Activated naive CD8-positive, alpha-beta T cell treated with anti-CD3 and anti-CD28 coated beads, Interleukin-2, amount 10 ng/mL, durations not matched to agents 7 days and 5 days (primary cell): ENCODE results near the gene ATP5PB. TPM values are rescaled to one million over a fixed set of nuclear protein-coding genes. Genes with fewer than 3 reads are reported as not detected.

Experiments
- ATAC-seq: fragments of 150-1000 bp; cut with Tn5 transposase; one replicate; pipeline ENCODE4 v1.10.0; 2021; ENCODE audit warnings: low read depth, moderate library complexity
- POLR2A ChIA-PET: fragments of 350-600 bp; sonication (Branson Sonifier 250); formaldehyde crosslinking; loops from one replicate; lab custom pipeline; 2021; ENCODE audit warnings: antibody characterized with exemption; lab: Charles Lee
- DNase-seq: peaks from one replicate; pipeline ENCODE4 v3.0.0; 2021
- H3K27ac Mint-ChIP-seq: one replicate; pipeline ENCODE4 v1.8.0; 2022; ENCODE audit warnings: mild to moderate bottlenecking, mixed read lengths
- H3K27me3 Mint-ChIP-seq: one replicate; pipeline ENCODE4 v1.8.0; 2022; ENCODE audit warnings: mild to moderate bottlenecking, moderate library complexity, mixed read lengths
- H3K36me3 Mint-ChIP-seq: one replicate; pipeline ENCODE4 v1.8.0; 2021; ENCODE audit warnings: mild to moderate bottlenecking, mixed read lengths
- H3K4me1 Mint-ChIP-seq: one replicate; pipeline ENCODE4 v1.8.0; 2021; ENCODE audit warnings: mixed read lengths
- H3K4me3 Mint-ChIP-seq: one replicate; pipeline ENCODE4 v1.8.0; 2022; ENCODE audit warnings: mild to moderate bottlenecking, moderate library complexity, mixed read lengths
- H3K9me3 Mint-ChIP-seq: one replicate; pipeline ENCODE4 v1.8.0; 2021; ENCODE audit warnings: mixed read lengths
- total RNA-seq, 2 experiments: library from RNA; stranded (reverse); gene quantifications; one replicate each; pipeline ENCODE4 v1.2.3, GENCODE V29; 2021

Gene ATP5PB
- total RNA-seq, 2 experiments from 2014 or later: 259 to 260 TPM

GRCh38 chr1:111484391-111485026 is 35.2 kb downstream of the ATP5PB start:
- DNase-seq (no peak), ATAC-seq (no peak)
- Mint-ChIP-seq H3K9me3 (no peaks in the 10 kb centered on the region), H3K4me3 (no peak overlapping the region), H3K36me3 (no peaks in the 10 kb centered on the region), H3K27me3 (peaks cover 3% of the 10 kb centered on the region), H3K4me1 (peaks cover 16% of the 10 kb centered on the region), H3K27ac (no peak overlapping the region)
- POLR2A ChIA-PET: no interaction called here

DNA sequence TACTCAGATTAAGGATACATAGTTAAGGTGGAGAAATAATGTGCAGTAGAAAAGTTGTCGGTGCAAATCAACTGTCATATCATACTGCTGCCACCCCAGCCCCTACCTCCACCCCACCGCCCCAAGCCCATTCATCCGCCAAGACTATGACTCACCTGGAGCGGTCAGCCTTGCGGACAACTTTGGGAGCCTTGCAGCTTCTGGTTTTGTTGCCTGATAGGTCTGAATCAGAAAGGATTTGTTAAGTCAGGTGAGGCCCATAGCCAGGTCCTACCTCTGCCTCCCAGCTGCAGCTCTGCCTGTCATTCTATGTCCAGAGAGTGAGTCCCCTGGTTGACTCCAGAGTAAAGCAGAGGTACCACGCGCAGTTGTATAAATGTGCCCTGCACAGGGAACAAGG is 37.2 kb downstream of the ATP5PB start:
- H3K9me3 Mint-ChIP-seq: peaks cover under 1% of the 10 kb centered on the region
- DNase-seq (no peak), ATAC-seq (no peak)
- peaks cover 9% of the 10 kb centered on the region for H3K4me1 Mint-ChIP-seq
- no peak overlapping the region for H3K27ac Mint-ChIP-seq
- POLR2A ChIA-PET: no interaction called here
- H3K36me3 Mint-ChIP-seq: no peaks in the 10 kb centered on the region
- no peak overlapping the region for H3K4me3 Mint-ChIP-seq
- peaks cover 2% of the 10 kb centered on the region for H3K27me3 Mint-ChIP-seq

DNA sequence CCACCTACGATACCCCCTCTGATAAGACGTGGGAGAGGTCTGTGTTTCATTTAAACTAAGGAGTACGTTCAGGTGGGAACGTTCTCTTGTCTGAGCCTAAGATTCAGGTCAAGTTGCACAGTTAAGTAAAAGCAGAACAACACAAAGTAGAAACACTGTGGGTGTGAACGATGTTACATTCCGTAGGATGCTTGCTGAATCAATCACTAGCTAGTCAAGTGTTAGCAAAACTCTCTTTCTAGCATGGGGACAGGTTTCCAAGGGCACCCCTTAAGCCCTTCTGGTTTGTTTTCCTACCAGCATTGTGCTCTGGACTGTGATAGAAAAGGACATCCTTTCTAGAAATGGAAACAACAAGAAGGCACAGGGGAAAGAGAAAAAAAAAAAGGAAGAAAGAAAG is 37.9 kb downstream of the ATP5PB start:
- ATAC-seq (no peak), DNase-seq (no peak)
- no peak overlapping the region for H3K27ac Mint-ChIP-seq
- H3K4me1 Mint-ChIP-seq: peaks cover 6% of the 10 kb centered on the region
- H3K9me3 Mint-ChIP-seq: peaks cover 2% of the 10 kb centered on the region
- no peak overlapping the region for H3K4me3 Mint-ChIP-seq
- H3K27me3 Mint-ChIP-seq: peaks cover 2% of the 10 kb centered on the region
- POLR2A ChIA-PET: no interaction called here
- H3K36me3 Mint-ChIP-seq: no peaks in the 10 kb centered on the region

DNA sequence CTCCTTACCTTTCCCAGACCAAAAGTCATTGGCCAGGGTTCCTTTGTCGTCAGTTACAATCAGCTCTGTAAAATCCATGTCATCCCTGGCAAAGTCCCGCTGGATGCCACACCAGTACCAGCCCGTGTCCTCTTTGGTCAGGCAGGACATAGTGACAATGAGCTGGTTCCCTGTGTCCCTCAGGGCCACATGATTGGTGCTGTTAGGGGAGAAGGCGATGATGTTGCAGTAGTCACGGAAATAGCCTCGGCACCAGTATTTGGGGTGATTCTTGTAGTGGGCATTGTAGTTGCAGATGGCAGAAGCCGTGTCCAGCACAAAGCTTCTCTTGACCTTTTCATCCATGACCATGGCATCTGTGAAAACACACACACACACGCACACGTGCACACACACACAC is 39.4 kb downstream of the ATP5PB start:
- Mint-ChIP-seq H3K4me3 (no peak overlapping the region), H3K27ac (no peak overlapping the region), H3K9me3 (peaks cover 4% of the 10 kb centered on the region), H3K4me1 (peaks cover 1% of the 10 kb centered on the region), H3K36me3 (no peaks in the 10 kb centered on the region), H3K27me3 (peaks cover 2% of the 10 kb centered on the region)
- POLR2A ChIA-PET: no interaction called here
- no peak for DNase-seq
- ATAC-seq: no peak

DNA sequence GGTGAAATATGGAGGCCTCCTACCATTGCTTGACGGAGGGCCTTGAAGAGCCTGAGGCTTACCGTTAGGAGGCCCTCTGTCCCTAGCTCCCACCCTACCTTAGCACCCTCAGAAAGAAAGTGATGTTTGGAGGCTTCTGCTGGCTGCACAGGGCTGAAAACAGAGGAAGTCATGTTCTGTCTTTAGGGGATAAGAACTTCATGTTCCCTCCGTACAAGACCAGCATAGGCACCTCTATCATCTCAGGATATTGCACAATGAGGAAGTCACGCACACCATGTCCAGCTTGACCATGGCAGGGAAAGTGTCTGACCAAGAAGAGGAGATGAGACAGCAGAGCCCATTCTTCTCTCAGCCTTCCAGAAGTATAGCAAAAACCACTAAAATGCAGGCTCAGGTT is 40.3 kb downstream of the ATP5PB start:
- no peak for ATAC-seq
- POLR2A ChIA-PET: interaction anchor here (1.1 kb wide), 1 partner anchor 18 kb away, joined by 4 read pairs; no protein-coding TSS in a partner anchor
- H3K36me3 Mint-ChIP-seq: peaks cover 9% of the 10 kb centered on the region
- no peak for DNase-seq
- H3K27me3 Mint-ChIP-seq: peaks cover 2% of the 10 kb centered on the region
- peaks cover 1% of the 10 kb centered on the region for H3K4me1 Mint-ChIP-seq
- peaks cover 8% of the 10 kb centered on the region for H3K9me3 Mint-ChIP-seq
- no peak overlapping the region for H3K4me3 Mint-ChIP-seq
- no peak overlapping the region for H3K27ac Mint-ChIP-seq

- POLR2A ChIA-PET: interaction anchor here (1.1 kb wide), 2 partner anchors 13 to 18 kb away, joined by 3 to 4 read pairs; partner anchors contain the start of genes ADORA3 and TMIGD3
- Mint-ChIP-seq H3K4me1 (no peaks in the 10 kb centered on the region), H3K36me3 (peaks cover 15% of the 10 kb centered on the region), H3K27me3 (peaks cover 2% of the 10 kb centered on the region), H3K9me3 (peaks cover 14% of the 10 kb centered on the region), H3K27ac (no peak overlapping the region), H3K4me3 (no peak overlapping the region)
- no peak for ATAC-seq
- DNase-seq: no peak
Measured at GRCh38 chr1:111490220-111490619, 41.0 kb downstream of the ATP5PB start.

DNA sequence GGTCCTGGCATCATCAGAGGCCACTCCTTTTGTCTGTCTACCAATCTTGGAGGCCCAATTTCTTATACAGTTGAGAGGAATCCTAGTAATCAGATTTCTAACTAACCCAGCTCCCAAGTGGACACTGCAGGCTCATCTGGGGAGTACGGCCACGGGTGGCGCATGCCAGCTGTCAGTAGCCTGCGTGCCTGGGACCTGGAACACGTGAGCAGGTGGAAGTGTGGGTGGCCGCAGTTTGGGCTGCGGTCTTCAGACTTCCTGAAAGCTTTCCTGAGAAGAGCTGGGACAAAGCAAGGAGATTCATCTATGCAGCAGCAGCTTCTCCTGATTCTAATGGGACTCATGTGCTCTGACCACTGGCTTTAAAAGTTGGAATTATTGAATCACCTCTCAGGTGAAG is 41.8 kb downstream of the ATP5PB start:
- Mint-ChIP-seq H3K4me3 (no peak overlapping the region), H3K9me3 (peaks cover 18% of the 10 kb centered on the region), H3K4me1 (no peaks in the 10 kb centered on the region), H3K27ac (no peak overlapping the region), H3K27me3 (peaks cover 2% of the 10 kb centered on the region), H3K36me3 (peaks cover 19% of the 10 kb centered on the region)
- POLR2A ChIA-PET: interaction anchor here (1.1 kb wide), 1 partner anchor 12 kb away, joined by 3 read pairs; the partner anchor contains the start of genes ADORA3 and TMIGD3
- DNase-seq (no peak), ATAC-seq (no peak)

GRCh38 chr1:111496398-111496797 is 47.1 kb downstream of the ATP5PB start:
- H3K4me3 Mint-ChIP-seq: no peak overlapping the region
- peaks cover 35% of the 10 kb centered on the region for H3K36me3 Mint-ChIP-seq
- H3K27ac Mint-ChIP-seq: no peak overlapping the region
- H3K4me1 Mint-ChIP-seq: peaks cover 21% of the 10 kb centered on the region
- ATAC-seq (no peak), DNase-seq (no peak)
- peaks cover 2% of the 10 kb centered on the region for H3K27me3 Mint-ChIP-seq
- POLR2A ChIA-PET: no interaction called here
- H3K9me3 Mint-ChIP-seq: peaks cover 40% of the 10 kb centered on the region

DNA sequence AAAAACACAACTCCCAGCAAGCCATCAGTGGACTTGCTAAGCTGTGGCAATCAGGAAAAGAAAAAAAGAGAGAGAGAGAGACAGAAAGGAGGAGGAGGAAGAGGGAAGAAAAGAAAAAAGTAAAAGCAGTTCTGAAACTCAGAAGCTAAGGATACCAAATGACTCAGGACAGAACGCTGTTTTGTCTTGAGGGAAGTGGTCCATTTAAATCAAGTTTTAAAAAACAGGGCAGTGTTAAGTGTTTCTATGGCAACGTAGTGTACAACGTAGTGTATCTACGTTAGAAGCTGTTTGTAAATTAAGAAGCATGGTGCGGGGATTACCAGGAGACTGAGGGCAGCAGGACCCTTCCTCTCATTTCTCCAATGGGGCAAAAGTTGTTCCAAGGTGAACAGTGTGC is 48.3 kb downstream of the ATP5PB start:
- Mint-ChIP-seq H3K36me3 (peaks cover 35% of the 10 kb centered on the region), H3K4me3 (no peak overlapping the region), H3K27ac (no peak overlapping the region), H3K9me3 (peaks cover 38% of the 10 kb centered on the region), H3K27me3 (peaks cover 2% of the 10 kb centered on the region), H3K4me1 (peaks cover 21% of the 10 kb centered on the region)
- POLR2A ChIA-PET: interaction anchor here (2.7 kb wide), 1 partner anchor 10 kb away, joined by 12 read pairs; no protein-coding TSS in a partner anchor
- ATAC-seq: no peak
- no peak for DNase-seq

GRCh38 chr1:111499026-111499785 is 49.9 kb downstream of the ATP5PB start:
- Mint-ChIP-seq H3K9me3 (peaks cover 35% of the 10 kb centered on the region), H3K27me3 (peaks cover under 1% of the 10 kb centered on the region), H3K36me3 (peaks cover 31% of the 10 kb centered on the region), H3K27ac (no peak overlapping the region), H3K4me3 (no peak overlapping the region), H3K4me1 (peaks cover 29% of the 10 kb centered on the region)
- ATAC-seq: no peak
- POLR2A ChIA-PET: interaction anchor here (2.7 kb wide), 1 partner anchor 9 kb away, joined by 12 read pairs; no protein-coding TSS in a partner anchor
- DNase-seq: no peak

GRCh38 chr1:111501645-111502044 is 52.4 kb downstream of the ATP5PB start:
- H3K4me3 Mint-ChIP-seq: no peak overlapping the region
- POLR2A ChIA-PET: interaction anchor here (1.4 kb wide), 1 partner anchor 27 kb away, joined by 5 read pairs; no protein-coding TSS in a partner anchor
- H3K4me1 Mint-ChIP-seq: peaks cover 46% of the 10 kb centered on the region
- H3K36me3 Mint-ChIP-seq: peaks cover 11% of the 10 kb centered on the region
- no peaks in the 10 kb centered on the region for H3K27me3 Mint-ChIP-seq
- no peak for ATAC-seq
- DNase-seq: no peak
- H3K9me3 Mint-ChIP-seq: peaks cover 17% of the 10 kb centered on the region
- no peak overlapping the region for H3K27ac Mint-ChIP-seq

GRCh38 chr1:111503585-111504060 is 54.4 kb downstream of the ATP5PB start, which contains the start of the genes ADORA3 and TMIGD3:
Gene ADORA3 (minus strand): TSS chr1:111503633. CDS start chr1:111503354, 279 bp downstream.
Gene TMIGD3 (minus strand): TSS chr1:111503633. CDS start chr1:111503354, 279 bp downstream.
- POLR2A ChIA-PET: interaction anchor here (0.9 to 1.7 kb wide), 4 partner anchors 8 to 161 kb away, joined by 3 read pairs; no protein-coding TSS in a partner anchor
- peaks cover 6% of the 10 kb centered on the region for H3K9me3 Mint-ChIP-seq
- H3K4me1 Mint-ChIP-seq: peaks cover 47% of the 10 kb centered on the region
- peaks cover 3% of the 10 kb centered on the region for H3K36me3 Mint-ChIP-seq
- peak within 1 kb of the TSS; percentile 78 for H3K27ac Mint-ChIP-seq
- no peak for ATAC-seq
- H3K4me3 Mint-ChIP-seq: peak within 1 kb of the TSS; percentile 6
- no peaks in the 10 kb centered on the region for H3K27me3 Mint-ChIP-seq
- no peak for DNase-seq

DNA sequence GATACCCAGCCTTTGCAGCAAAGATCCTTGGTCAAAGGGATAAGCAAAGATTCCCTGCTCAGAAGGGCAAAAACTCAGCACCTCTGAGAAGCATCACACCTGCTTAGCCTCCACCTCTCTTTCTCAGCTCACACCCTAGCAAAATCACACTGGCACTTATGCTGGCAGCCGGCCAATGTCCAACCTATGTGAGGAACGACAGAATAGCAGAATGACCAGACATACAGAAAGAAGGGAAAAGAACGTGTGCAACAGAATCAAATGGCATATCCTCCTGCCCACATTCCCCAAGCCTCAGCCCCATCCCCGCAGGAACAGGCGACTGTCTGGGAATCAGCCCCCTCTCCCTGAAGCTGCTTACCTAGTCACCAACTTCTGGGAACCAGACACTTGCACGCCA is 54.8 kb downstream of the ATP5PB start:
- POLR2A ChIA-PET: interaction anchor here (0.9 to 1.7 kb wide), 4 partner anchors 9 to 160 kb away, joined by 3 read pairs; no protein-coding TSS in a partner anchor
- no peaks in the 10 kb centered on the region for H3K27me3 Mint-ChIP-seq
- DNase-seq (no peak), ATAC-seq (no peak)
- H3K27ac Mint-ChIP-seq: no peak overlapping the region
- peaks cover 5% of the 10 kb centered on the region for H3K9me3 Mint-ChIP-seq
- H3K4me3 Mint-ChIP-seq: no peak overlapping the region
- H3K4me1 Mint-ChIP-seq: peaks cover 48% of the 10 kb centered on the region
- H3K36me3 Mint-ChIP-seq: peaks cover 3% of the 10 kb centered on the region
